ENCODE measurements around the gene TUBB2B.
"Not testable (repeated sequence)": the region's sequence is repeated elsewhere in the genome, so short reads cannot be mapped to it uniquely, and the experiment has no call there.

The TUBB2B gene

GRCh38 chr6:3209114-3210023 is 18.1 kb downstream of the TUBB2B start:
- peak; percentile 99 for DNase-seq (ENCODE audit: low read depth)

DNA sequence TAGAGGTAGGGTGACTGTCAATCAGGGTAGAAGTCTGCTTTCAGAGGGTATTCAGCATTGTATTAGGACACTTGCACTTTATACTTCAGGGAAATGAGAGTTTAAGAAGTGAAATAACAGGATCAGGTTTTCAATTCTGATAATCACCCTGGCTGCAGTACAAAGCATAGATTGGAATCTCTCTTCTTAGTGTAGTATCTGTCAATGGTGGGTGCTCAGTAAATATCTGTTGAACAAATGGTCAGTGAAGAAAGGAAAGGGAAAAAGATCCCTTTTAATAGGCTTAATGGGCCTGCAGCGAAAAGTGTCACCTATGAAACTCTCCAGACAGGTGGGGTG is 18.7 kb downstream of the TUBB2B start:
- DNase-seq (ENCODE audit: low read depth), result no peak

GRCh38 chr6:3208098-3208774 is 19.2 kb downstream of the TUBB2B start:
- peak; percentile 99 for DNase-seq (ENCODE audit: low read depth)

DNA sequence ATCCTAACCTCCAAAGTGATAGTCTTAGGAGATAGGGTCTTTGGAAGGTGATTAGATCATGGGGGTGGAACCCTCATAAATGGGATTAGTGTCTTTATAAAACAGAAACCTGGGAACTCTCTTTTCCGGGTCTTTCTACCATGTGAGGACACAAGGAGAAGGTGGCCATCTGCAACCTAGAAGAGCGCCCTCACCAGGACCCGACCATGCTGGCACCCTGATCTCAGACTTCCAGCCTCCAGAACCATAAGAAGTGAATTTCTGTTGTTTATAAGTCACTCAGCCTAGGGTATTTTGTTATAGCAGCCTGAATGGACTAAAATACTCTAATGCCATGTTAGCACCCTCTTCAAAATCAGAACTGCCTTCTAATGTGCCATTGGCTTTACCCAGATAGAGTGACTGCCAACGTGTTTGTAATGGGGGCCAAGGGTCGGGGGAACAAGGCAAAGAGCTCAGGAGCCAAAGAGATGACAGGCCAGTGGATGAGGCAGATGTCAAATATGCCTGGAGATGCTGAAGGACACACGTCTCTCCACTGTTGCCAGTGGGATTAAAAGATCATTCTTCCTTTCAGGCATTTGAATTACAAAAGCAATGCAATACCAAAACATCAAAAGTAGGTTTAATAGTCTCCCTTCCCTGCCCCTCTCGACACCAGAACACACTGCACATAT is 21.0 kb downstream of the TUBB2B start:
- no peak for DNase-seq (ENCODE audit: low read depth)

- DNase-seq (ENCODE audit: low read depth), result peak; percentile 98
Observed at GRCh38 chr6:3205913-3206312, 21.5 kb downstream of the TUBB2B start.

GRCh38 chr6:3204921-3205320 is 22.5 kb downstream of the TUBB2B start:
- no peak for DNase-seq (ENCODE audit: low read depth)

- peak; percentile 96 for DNase-seq (ENCODE audit: low read depth)
Observed at GRCh38 chr6:3202999-3203696, 24.3 kb downstream of the TUBB2B start.

- DNase-seq (ENCODE audit: low read depth), result no peak
Observed at GRCh38 chr6:3201388-3201787, 26.1 kb downstream of the TUBB2B start.

- DNase-seq (ENCODE audit: low read depth), result no peak
Observed at GRCh38 chr6:3200682-3201081, 26.8 kb downstream of the TUBB2B start.

DNA sequence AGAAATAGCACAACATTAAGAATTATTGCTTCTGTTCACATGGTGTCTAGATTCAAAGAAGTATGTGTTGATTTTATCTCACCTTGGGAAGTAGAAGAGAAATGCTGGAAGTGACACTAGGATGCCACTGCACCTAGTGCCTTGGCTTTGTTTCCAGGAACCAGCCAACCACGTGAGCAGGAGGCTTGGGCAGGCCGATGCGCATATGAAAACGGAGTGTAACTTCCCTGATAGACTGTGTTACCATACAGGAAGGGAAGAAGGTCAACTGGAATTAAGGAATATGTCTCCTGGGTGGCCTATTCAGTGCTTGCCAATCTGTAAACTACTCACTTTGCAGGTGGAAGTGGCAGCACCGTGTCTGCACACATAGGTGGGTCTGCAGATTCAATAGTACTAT is 28.1 kb downstream of the TUBB2B start:
- DNase-seq (ENCODE audit: low read depth), result no peak

GRCh38 chr6:3197734-3198133 is 29.7 kb downstream of the TUBB2B start:
- DNase-seq (ENCODE audit: low read depth), result not testable (repeated sequence)

DNA sequence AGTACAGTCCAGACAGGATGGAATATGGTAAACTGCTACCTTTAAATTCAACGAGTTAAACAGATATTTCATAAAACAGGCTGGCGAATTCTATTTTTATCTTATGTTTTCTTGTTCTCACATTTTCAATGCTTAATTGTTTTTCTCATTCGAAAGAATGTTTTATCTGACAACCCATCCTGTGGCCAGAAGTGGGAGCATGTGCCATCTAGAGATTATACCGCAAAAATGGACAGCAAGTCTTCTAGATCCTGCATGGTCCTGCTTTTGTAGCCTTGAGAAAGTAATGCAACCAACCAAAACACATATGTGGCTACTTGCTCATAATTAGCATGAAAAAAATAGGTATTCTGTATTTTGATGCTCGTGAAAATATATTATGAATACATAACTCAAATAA is 30.7 kb downstream of the TUBB2B start:
- no peak for DNase-seq (ENCODE audit: low read depth)

- DNase-seq (ENCODE audit: low read depth), result peak; percentile 21
Observed at GRCh38 chr6:3195695-3196497, 31.6 kb downstream of the TUBB2B start.

DNA sequence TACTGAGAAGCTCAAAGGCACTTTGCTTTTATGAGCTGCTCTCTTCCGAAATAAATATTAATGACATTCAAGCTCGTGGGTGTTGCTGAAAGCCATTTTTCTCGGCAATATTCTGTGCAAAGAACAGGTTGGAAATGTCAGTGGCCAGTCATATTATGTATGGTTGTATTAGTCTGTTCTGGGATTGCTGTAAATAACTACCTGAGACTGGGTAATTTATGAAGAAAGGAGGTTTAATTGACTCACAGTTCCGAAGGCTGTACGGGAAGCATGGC is 32.1 kb downstream of the TUBB2B start:
- no peak for DNase-seq (ENCODE audit: low read depth)

DNA sequence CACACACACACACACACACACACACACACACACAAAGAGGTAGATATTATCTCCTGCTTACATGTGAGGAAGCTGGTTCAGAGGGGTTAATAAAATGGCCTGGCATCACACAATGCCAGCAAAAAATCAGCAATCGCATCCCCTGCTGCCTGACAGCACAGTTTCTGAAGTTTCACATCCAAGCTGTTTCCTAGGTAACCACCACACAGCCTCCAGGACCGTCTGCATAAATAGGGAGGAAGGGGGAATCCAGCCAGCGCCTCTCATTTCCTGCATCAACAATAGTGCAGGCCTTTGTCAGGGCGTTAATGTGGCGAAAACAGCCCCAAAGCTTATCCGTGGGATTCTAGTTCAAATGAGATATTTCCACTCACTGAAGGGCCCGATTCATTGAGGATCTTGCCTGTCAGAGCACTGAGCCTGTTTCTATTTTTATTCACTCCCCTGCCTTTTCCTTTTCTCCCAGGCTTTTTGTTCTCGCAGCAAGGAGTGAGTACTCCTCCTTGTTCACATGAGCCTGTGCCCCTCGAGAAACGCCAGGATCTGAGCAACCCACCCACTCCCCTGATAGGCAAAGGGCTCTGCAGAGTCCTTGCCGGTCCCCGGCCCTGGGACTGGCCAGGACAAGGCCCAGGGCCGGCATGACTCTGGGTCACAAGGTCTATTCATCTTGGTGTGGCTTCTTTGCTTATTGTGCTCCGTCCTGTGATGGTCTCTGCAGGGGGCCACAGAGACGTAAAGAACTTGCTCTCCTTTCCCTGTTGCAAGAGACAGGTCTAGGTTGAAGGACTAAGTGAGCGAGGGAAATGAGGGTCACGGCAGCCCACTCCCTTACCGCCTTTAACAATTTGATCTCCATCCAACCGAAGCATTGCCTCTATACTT is 32.7 kb downstream of the TUBB2B start:
- DNase-seq (ENCODE audit: low read depth), result no peak

GRCh38 chr6:3193102-3193849 is 34.2 kb downstream of the TUBB2B start:
- no peak for DNase-seq (ENCODE audit: low read depth)

DNA sequence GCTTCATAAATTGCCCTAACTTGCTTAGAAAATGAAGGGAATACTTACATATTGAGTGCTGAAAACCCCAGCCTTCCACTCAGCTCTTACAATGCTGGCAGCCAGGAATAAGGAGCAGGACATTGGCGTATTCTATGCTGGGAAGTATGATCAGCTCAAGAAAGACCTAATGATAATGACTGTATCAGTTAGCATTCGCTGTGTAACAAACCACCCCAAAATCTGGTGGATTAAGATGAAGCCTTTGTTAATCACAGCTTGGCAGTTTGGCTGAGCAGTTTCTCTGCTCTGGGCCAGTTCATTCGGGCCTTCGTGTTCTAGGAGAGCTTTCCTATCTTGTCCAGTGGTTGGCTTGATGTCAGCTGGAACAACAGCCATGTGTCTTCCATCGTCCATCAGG is 36.7 kb downstream of the TUBB2B start:
- no peak for DNase-seq (ENCODE audit: low read depth)

GRCh38 chr6:3190056-3190455 is 37.4 kb downstream of the TUBB2B start:
- peak; percentile 31 for DNase-seq (ENCODE audit: low read depth)

- not testable (repeated sequence) for DNase-seq (ENCODE audit: low read depth)
Observed at GRCh38 chr6:3189192-3189591, 38.3 kb downstream of the TUBB2B start.

DNA sequence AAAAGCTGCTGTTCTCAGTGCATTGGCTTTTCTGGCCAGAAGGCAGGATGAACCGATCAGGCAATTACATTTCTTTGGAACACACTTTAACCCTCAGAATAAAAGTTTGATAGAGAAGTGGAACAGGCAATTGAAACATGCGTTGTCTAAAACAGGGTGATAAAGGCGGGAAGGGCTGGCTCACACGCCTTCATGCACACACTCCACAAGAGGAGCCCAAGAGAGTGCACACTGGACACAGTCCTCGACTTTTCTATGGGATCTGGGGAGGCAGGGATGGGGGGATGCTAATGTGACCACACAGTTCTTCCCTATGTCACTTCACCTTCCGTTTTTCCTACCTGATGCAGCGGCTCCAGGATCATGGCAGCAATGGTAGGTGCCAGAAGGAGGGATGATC is 39.2 kb downstream of the TUBB2B start:
- DNase-seq (ENCODE audit: low read depth), result no peak

All from EH (cell line).